Prostate gland (tissue), 2 donors: ENCODE data around the gene DST. TPM values are rescaled to one million over a fixed set of nuclear protein-coding genes. Genes with fewer than 3 reads are reported as not detected.
A peak's percentile ranks its signal among the peaks of the same experiment; 100 is the strongest.

ENCODE experiments used
- DNase-seq: peaks from one replicate; pipeline ENCODE4 v3.0.0-alpha.2; 2019; ENCODE audit warnings: low spot score
- H3K27ac ChIP-seq, 2 donors: fragments of 200-600 bp; sonication (generic); 2 replicates each; pipeline ENCODE4 v1.5.1; 2017 to 2019
- H3K27me3 ChIP-seq: fragments of 200-600 bp; sonication (generic); replicated peaks from 2 replicates; pipeline ENCODE4 v1.5.1; 2019; ENCODE audit not compliant: insufficient read depth
- H3K36me3 ChIP-seq, 2 donors: fragments of 200-600 bp; sonication (generic); 1 replicate in 1 of 2; 2 replicates in 1 of 2; pipeline versions ENCODE4 v1.5.1 to v1.8.1; 2017 to 2019
- H3K4me1 ChIP-seq: fragments of 200-600 bp; sonication (generic); replicated peaks from 2 replicates; pipeline ENCODE4 v1.5.1; 2019
- H3K4me3 ChIP-seq, 2 donors: fragments of 200-600 bp; sonication (generic); 2 replicates each; pipeline ENCODE4 v1.5.1; 2017 to 2019
- H3K9me3 ChIP-seq: fragments of 200-600 bp; sonication (generic); 2 replicates; pipeline ENCODE4 v1.5.1; 2017
- POLR2A ChIP-seq: fragments of 450-650 bp; IDR thresholded peaks from one replicate; pipeline ENCODE4 v1.6.1; 2016; ENCODE audit warnings: antibody characterized with exemption, mild to moderate bottlenecking
- POLR2AphosphoS5 ChIP-seq: sonication (generic); formaldehyde crosslinking; IDR thresholded peaks from one replicate; pipeline ENCODE4 v1.6.1; 2017; ENCODE audit warnings: antibody characterized with exemption
- WGBS: methylation state at CpG from one replicate; pipeline ENCODE4 v1.1.5; 2018; 5-methylcytosine and 5-hydroxymethylcytosine counted together
- intact Hi-C: fragments of 100-400 bp; cut with DNase I; formaldehyde crosslinking; loops from one replicate; pipeline ENCODE4 v1.14.2; 2022
- total RNA-seq, 2 donors: library from RNA; depleted of rRNA; stranded (reverse); fragments of >200 nt; gene quantifications; one replicate each; pipeline ENCODE4 v1.1.0, GENCODE V29; 2016
- TF ChIP-seq, protein P1 (sequence below), 4 experiments: fragments of 200-600 bp in 2 of 4; fragments of 450-650 bp in 2 of 4; sonication (generic) in 2 of 4; IDR thresholded peaks; 1 replicate in 3 of 4; 2 replicates in 1 of 4; pipeline ENCODE4 v1.5.1; 2016 to 2019; ENCODE audit warnings: antibody characterized with exemption in 4 of 4, mild to moderate bottlenecking in 2 of 4, moderate library complexity in 2 of 4

Gene DST
- total RNA-seq, 2 donors from 2014 or later: 131 to 242 TPM

DNA sequence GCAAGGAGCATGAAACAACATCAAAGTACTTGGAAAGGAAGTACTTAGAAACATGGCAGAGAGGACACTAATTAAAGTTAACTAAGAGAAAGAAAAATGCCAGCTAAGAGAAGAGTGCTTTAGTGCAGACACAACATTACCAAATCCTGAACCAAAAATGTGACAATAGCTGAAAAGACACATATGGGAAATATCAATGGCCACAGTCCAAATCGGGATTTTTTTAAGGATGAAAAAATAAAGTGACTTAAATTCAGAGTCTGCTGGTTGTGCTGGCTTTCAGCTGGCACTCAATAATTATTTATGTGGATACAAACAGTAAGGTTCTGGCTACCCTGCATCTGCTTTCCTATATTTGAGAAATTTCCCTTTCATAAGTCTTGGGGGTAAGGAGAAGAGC, 12.6 kb upstream of the DST start:
- no peaks in the 10 kb centered on the region for H3K27me3 ChIP-seq
- H3K36me3 ChIP-seq: no peaks in the 10 kb centered on the region
- intact Hi-C loops: no loop called here
- H3K4me3 ChIP-seq: no peak overlapping the region
- TF ChIP-seq POLR2A (no peak), POLR2AphosphoS5 (no peak)
- TF ChIP-seq, protein P1, sequence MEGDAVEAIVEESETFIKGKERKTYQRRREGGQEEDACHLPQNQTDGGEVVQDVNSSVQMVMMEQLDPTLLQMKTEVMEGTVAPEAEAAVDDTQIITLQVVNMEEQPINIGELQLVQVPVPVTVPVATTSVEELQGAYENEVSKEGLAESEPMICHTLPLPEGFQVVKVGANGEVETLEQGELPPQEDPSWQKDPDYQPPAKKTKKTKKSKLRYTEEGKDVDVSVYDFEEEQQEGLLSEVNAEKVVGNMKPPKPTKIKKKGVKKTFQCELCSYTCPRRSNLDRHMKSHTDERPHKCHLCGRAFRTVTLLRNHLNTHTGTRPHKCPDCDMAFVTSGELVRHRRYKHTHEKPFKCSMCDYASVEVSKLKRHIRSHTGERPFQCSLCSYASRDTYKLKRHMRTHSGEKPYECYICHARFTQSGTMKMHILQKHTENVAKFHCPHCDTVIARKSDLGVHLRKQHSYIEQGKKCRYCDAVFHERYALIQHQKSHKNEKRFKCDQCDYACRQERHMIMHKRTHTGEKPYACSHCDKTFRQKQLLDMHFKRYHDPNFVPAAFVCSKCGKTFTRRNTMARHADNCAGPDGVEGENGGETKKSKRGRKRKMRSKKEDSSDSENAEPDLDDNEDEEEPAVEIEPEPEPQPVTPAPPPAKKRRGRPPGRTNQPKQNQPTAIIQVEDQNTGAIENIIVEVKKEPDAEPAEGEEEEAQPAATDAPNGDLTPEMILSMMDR (IDR thresholded peaks at IDR 0.05): no peak
- H3K9me3 ChIP-seq: no peaks in the 10 kb centered on the region
- H3K4me1 ChIP-seq: no peaks in the 10 kb centered on the region
- no peak for DNase-seq
- no peak overlapping the region for H3K27ac ChIP-seq
- WGBS: 61% methylated on average over 1 of the region's 1 CpG

DNA sequence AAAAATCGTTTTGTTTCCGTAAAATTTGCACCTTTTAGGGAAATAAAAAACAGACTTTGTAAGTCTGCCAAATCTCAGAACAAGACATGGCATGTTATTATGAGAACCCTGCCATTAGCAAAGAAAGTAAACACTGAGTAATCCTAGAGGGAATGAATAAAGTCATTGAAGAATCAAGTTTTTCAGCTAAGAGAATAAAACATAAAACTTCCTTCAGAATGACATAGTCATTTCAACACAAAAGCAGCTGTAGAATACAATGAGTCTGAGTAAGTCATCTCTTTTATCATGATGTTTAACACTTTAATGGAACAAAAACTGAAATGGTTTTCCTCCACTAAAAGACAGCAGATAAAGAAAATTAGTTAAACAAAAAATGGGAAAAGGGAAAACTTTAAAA, 10.3 kb upstream of the DST start:
- peak overlapping the region; percentile 51 to 55 for H3K27ac ChIP-seq
- H3K9me3 ChIP-seq: no peaks in the 10 kb centered on the region
- H3K4me1 ChIP-seq: no peaks in the 10 kb centered on the region

DNA sequence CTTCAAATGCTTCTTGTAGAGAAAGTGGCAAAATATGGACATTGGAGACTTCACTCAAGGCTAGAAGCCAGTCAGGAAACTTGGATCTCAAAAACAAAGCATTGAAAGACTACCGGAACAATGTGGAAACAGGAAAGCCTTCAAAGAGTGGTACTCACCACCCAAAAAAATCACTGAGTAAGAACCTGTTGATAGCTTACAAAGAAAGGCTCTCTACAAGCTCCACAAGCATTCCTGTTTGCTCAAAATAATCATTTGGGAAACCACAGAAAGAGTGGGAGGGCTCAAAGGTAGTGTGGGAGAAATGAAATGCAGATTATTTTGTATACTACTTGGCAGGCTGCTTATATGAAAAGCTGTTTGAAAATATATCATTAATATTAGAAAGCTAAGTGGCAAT, 9.5 kb upstream of the DST start:
- Histone ChIP-seq H3K36me3 (no peaks in the 10 kb centered on the region), H3K27ac (peak overlapping the region; percentile 35 to 43), H3K27me3 (no peaks in the 10 kb centered on the region), H3K9me3 (no peaks in the 10 kb centered on the region), H3K4me3 (no peak overlapping the region), H3K4me1 (no peaks in the 10 kb centered on the region)
- TF ChIP-seq POLR2AphosphoS5 (no peak), POLR2A (no peak)
- TF ChIP-seq, protein P1 (IDR thresholded peaks at IDR 0.05): no peak
- 38% methylated on average over 1 of the region's 1 CpG for WGBS
- intact Hi-C loops: no loop called here
- no peak for DNase-seq

More for the DNA sequence above, 10.3 kb upstream of the DST start:
- H3K4me3 ChIP-seq: no peak overlapping the region
- H3K27me3 ChIP-seq: no peaks in the 10 kb centered on the region
- WGBS: 10% methylated on average over 2 of the region's 2 CpGs
- DNase-seq: no peak
- peak; percentile 73 for TF ChIP-seq POLR2AphosphoS5
- no peak for TF ChIP-seq POLR2A
- TF ChIP-seq, protein P1 (IDR thresholded peaks at IDR 0.05): no peak
- H3K36me3 ChIP-seq: no peaks in the 10 kb centered on the region
- intact Hi-C loops: no loop called here

DNA sequence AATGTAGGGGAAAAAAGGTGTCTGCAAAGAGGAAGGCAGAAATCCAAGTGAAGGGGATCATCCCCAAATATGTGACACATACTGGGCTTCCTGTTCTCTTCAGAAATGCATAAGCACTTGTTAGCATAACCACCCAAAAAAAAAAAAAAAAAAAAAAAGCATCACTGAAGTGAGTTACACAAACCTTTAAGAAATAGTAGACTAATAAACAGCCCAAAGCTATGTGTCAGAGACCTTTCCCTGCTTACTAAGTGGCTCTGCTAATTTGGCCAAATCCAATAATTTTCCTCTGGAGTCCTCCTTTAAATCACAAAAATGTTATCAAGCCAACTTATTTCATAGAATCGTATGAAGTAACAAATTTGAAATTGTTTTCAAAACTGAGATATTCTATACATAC, 7.5 kb upstream of the DST start:
- Histone ChIP-seq H3K27ac (no peak overlapping the region), H3K9me3 (no peaks in the 10 kb centered on the region), H3K4me3 (no peak overlapping the region), H3K4me1 (no peaks in the 10 kb centered on the region), H3K36me3 (no peaks in the 10 kb centered on the region), H3K27me3 (no peaks in the 10 kb centered on the region)
- intact Hi-C loops: no loop called here
- TF ChIP-seq POLR2A (no peak), POLR2AphosphoS5 (no peak)
- TF ChIP-seq, protein P1 (IDR thresholded peaks at IDR 0.05): no peak
- no peak for DNase-seq
- 88% methylated on average over 1 of the region's 1 CpG for WGBS

DNA sequence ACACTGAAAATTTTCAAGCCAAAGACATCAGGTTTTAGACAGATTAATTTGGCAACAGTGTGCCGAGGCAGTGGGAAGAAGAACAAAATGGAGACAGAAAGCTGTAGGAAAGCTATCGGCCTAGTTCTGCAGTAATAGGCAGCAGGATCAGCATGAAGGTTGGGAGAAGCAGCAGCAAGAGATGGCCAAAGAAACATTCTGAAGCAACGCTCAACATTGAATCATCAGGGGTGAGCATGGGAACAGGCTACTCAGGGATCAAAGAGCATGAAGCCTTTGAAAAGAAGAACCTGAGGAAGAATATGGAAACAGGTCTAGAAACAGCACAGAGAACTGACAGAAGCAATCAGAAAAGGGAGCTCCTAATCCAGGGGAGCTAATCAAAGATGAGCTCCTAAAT, 7.1 kb upstream of the DST start:
- WGBS: 76% methylated on average over 3 of the region's 3 CpGs
- no peaks in the 10 kb centered on the region for H3K36me3 ChIP-seq
- intact Hi-C loops: no loop called here
- H3K4me1 ChIP-seq: no peaks in the 10 kb centered on the region
- no peaks in the 10 kb centered on the region for H3K27me3 ChIP-seq
- H3K9me3 ChIP-seq: no peaks in the 10 kb centered on the region
- no peak for DNase-seq
- H3K27ac ChIP-seq: no peak overlapping the region
- H3K4me3 ChIP-seq: no peak overlapping the region
- TF ChIP-seq POLR2AphosphoS5: no peak
- TF ChIP-seq POLR2A: no peak
- TF ChIP-seq, protein P1 (IDR thresholded peaks at IDR 0.05): no peak
